ENCODE measurements around the gene SLAIN2.

GRCh38 chr4:48461000-48461399, 119.7 kb downstream of the SLAIN2 start:
- no peak for TF ChIP-seq POLR2A (IDR thresholded peaks at IDR 0.05)
- no peak for TF ChIP-seq CTCF (IDR thresholded peaks at IDR 0.05)
